IPS-20b (cell line): ENCODE results near the gene BMX.

ENCODE experiments used
- H3K27ac ChIP-seq: one replicate; pipeline ENCODE4 v1.5.1; 2013; ENCODE audit warnings: low read length
- H3K27me3 ChIP-seq: 2 replicates; pipeline ENCODE4 v1.6.1; 2013; ENCODE audit warnings: mild to moderate bottlenecking, low read length, inconsistent platforms; ENCODE audit not compliant: insufficient read depth
- H3K36me3 ChIP-seq: 2 replicates; pipeline ENCODE4 v1.6.1; 2013; ENCODE audit warnings: low read depth, mild to moderate bottlenecking, inconsistent platforms, low read length, moderate library complexity; ENCODE audit not compliant: insufficient read depth
- H3K4me1 ChIP-seq: 2 replicates; pipeline ENCODE4 v1.6.1; 2013; ENCODE audit warnings: mild to moderate bottlenecking, control low read depth, inconsistent platforms, low read length, moderate library complexity; ENCODE audit not compliant: insufficient read depth
- H3K4me3 ChIP-seq: 2 replicates; pipeline ENCODE4 v1.5.1; 2013; ENCODE audit warnings: mild to moderate bottlenecking, low read length, inconsistent platforms
- H3K9ac ChIP-seq: 2 replicates; pipeline ENCODE4 v1.6.1; 2013; ENCODE audit warnings: low read depth, mild to moderate bottlenecking, inconsistent platforms, low read length, moderate library complexity
- H3K9me3 ChIP-seq: 2 replicates; pipeline ENCODE4 v1.6.1; 2013; ENCODE audit warnings: mild to moderate bottlenecking, low read depth, low read length, inconsistent platforms; ENCODE audit not compliant: insufficient read depth

The BMX gene

GRCh38 chrX:15576019-15576418 lies 75.4 kb downstream of the BMX start:
- no peaks in the 10 kb centered on the region for H3K27me3 ChIP-seq
- H3K9me3 ChIP-seq = no peaks in the 10 kb centered on the region
- H3K9ac ChIP-seq = no peak overlapping the region
- H3K36me3 ChIP-seq = no peaks in the 10 kb centered on the region
- no peak overlapping the region for H3K4me3 ChIP-seq
- H3K4me1 ChIP-seq = peaks cover 12% of the 10 kb centered on the region
- H3K27ac ChIP-seq = no peak overlapping the region

DNA sequence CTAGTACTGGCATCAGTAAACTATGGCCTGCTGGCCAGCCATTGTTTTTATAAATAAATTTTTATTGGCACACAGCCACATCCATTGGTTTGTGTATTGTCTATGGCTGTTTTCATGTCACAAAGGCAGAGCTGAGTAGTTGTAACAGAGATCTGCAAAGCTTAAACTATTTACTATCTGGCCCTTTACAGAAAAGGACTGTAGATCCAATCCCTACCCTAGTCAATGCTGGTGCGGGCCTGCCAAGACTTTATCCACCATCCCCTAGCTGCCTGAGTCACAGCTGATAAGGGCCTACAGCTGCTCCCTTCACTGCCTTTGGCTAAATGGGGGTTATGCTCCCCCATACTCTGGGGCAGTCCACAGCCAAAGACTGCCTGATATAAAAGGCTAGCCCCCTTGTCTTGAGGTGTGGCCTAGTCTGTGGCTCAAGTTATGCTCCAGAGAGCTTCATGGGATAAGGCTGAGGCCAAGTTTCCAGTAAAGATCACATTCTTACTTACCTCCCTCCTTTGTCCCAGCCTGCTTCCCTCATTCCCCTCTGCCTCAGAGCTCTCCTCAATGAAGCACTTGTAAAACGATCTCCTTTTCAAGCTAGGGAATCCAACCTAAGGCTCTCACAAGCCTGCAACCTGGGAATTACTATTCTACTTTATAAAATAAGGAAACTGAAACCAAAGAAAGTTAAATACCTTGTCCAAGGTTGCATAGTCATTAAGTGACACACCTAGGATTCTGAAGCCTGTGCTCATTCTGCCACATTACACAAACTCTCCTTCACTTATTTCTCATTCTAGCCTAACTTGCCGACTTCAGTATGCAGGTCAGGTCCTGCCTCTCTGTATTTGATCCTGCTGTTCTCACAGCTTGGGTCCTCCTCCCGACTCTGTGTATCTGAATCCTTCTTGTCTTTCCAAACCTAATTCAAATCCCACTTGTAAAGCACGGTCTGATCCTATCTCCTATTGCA lies 79.5 kb downstream of the BMX start:
- Histone ChIP-seq H3K4me3 (no peak overlapping the region), H3K27me3 (no peaks in the 10 kb centered on the region), H3K9ac (no peak overlapping the region), H3K9me3 (no peaks in the 10 kb centered on the region), H3K27ac (no peak overlapping the region), H3K4me1 (peaks cover 12% of the 10 kb centered on the region), H3K36me3 (no peaks in the 10 kb centered on the region)

- no peaks in the 10 kb centered on the region for H3K36me3 ChIP-seq
Measured at GRCh38 chrX:15594371-15594770, 93.8 kb downstream of the BMX start.

DNA sequence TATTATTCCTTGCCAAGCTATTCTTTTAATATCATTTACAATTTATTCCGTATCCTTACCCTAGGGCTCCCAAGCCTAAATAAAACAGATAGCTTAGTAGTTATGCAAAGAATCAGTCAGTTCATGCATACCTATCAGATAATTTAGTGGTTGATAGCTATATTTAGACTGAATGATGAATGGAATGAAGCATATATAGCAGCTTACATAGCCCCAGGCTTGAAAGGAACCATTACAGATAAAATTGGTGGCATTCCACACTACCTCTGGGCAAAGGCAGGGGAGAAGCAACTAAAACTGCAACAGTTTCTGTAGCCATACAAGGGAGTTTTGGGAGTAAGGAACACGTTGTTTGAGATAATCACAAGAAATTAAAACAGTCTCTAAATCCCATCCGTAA lies 97.4 kb downstream of the BMX start:
- Histone ChIP-seq H3K9me3 (no peaks in the 10 kb centered on the region), H3K27ac (no peak overlapping the region), H3K4me1 (no peaks in the 10 kb centered on the region), H3K9ac (no peak overlapping the region), H3K36me3 (no peaks in the 10 kb centered on the region), H3K27me3 (no peaks in the 10 kb centered on the region), H3K4me3 (no peak overlapping the region)

More at GRCh38 chrX:15594371-15594770, 93.8 kb downstream of the BMX start:
- Histone ChIP-seq H3K27me3 (no peaks in the 10 kb centered on the region), H3K9me3 (no peaks in the 10 kb centered on the region), H3K9ac (no peak overlapping the region), H3K4me3 (no peak overlapping the region), H3K27ac (no peak overlapping the region), H3K4me1 (no peaks in the 10 kb centered on the region)

DNA sequence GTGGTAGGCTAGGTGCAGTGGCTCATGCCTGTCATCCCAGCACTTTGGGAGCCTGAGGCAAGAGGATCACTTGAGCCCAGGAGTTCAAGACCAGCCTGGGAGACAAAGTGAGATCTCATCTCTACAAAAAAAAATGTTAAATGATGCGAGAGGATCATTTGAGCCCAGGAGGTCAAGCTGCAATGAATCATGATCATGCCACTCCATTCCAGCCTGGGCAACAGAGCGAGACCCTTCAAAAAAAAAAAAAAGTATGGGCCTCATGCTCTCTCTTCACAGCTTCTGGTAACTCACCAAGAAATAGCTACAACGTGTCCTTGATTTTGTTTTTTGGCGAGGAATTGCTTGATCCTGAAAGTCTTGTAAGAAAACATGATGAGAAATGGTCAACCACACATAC lies 98.9 kb downstream of the BMX start:
- no peak overlapping the region for H3K9ac ChIP-seq
- H3K27me3 ChIP-seq = no peaks in the 10 kb centered on the region
- H3K4me3 ChIP-seq = no peak overlapping the region
- H3K4me1 ChIP-seq = no peaks in the 10 kb centered on the region
- H3K36me3 ChIP-seq = no peaks in the 10 kb centered on the region
- H3K27ac ChIP-seq = no peak overlapping the region
- no peaks in the 10 kb centered on the region for H3K9me3 ChIP-seq

GRCh38 chrX:15600049-15600448 lies 99.4 kb downstream of the BMX start:
- H3K4me3 ChIP-seq = no peak overlapping the region
- no peak overlapping the region for H3K27ac ChIP-seq
- H3K27me3 ChIP-seq = no peaks in the 10 kb centered on the region
- H3K36me3 ChIP-seq = no peaks in the 10 kb centered on the region
- H3K9ac ChIP-seq = no peak overlapping the region
- H3K4me1 ChIP-seq = no peaks in the 10 kb centered on the region
- no peaks in the 10 kb centered on the region for H3K9me3 ChIP-seq

DNA sequence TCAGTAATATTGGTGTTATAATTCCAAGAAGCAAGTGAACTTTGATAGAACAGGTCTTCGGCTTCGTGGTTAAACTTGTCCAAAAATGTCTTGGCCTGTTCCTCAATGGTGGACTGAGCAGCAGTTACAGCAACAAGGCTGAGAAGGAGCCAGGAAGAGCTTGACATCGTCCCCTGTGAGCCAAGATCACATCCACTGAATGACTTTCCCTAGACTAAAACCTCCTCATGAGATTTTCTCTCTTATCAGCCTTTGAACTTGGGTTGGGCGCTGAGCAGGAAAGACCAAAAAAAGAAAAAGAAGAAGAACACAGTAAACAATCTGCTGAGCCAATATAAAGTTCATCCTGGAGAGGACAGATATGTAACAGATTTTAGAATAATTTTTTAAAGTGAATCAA lies 100.1 kb downstream of the BMX start, which contains the start of gene ACE2:
ACE2 (minus strand) TSS at position 216 of the 400 bp plus-strand sequence; CDS start at position 167, 49 bp downstream.
- H3K36me3 ChIP-seq = no peaks in the 10 kb centered on the region
- no peak within 1 kb of the TSS for H3K27ac ChIP-seq
- no peak within 1 kb of the TSS for H3K9ac ChIP-seq
- H3K27me3 ChIP-seq = no peaks in the 10 kb centered on the region
- no peaks in the 10 kb centered on the region for H3K4me1 ChIP-seq
- no peak within 1 kb of the TSS for H3K4me3 ChIP-seq
- no peaks in the 10 kb centered on the region for H3K9me3 ChIP-seq

GRCh38 chrX:15601932-15602331 lies 101.3 kb downstream of the BMX start:
- Histone ChIP-seq H3K36me3 (no peaks in the 10 kb centered on the region), H3K4me3 (no peak overlapping the region), H3K4me1 (no peaks in the 10 kb centered on the region)

GRCh38 chrX:15602761-15603160 lies 102.2 kb downstream of the BMX start:
- Histone ChIP-seq H3K27me3 (no peaks in the 10 kb centered on the region), H3K9me3 (no peaks in the 10 kb centered on the region), H3K4me3 (no peak overlapping the region), H3K27ac (no peak overlapping the region), H3K9ac (no peak overlapping the region), H3K4me1 (no peaks in the 10 kb centered on the region), H3K36me3 (no peaks in the 10 kb centered on the region)

More at GRCh38 chrX:15601932-15602331, 101.3 kb downstream of the BMX start:
- no peaks in the 10 kb centered on the region for H3K9me3 ChIP-seq
- H3K27ac ChIP-seq = no peak overlapping the region
- no peak overlapping the region for H3K9ac ChIP-seq
- H3K27me3 ChIP-seq = no peaks in the 10 kb centered on the region

DNA sequence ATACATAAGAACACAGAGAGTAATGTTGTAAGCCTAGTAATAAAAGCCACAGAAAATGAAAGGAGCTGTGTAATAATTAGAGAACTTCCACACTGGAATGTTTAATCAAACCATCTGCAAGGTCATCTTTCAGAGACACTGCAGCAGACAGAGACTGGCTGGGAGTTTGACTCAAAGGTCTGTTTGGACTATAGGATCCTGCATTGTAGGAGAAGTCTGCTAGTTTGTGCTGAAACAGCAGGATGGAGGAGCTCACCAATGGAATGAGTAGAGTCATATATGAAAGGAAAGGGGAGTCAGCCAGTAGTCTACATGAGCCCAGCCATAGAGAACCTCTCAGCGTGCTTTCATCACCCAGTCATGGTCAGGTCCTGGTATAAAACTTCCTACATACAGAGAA lies 104.6 kb downstream of the BMX start:
- no peak overlapping the region for H3K27ac ChIP-seq
- H3K27me3 ChIP-seq = no peaks in the 10 kb centered on the region
- no peak overlapping the region for H3K4me3 ChIP-seq
- no peaks in the 10 kb centered on the region for H3K4me1 ChIP-seq
- H3K36me3 ChIP-seq = no peaks in the 10 kb centered on the region
- H3K9me3 ChIP-seq = no peaks in the 10 kb centered on the region
- no peak overlapping the region for H3K9ac ChIP-seq
